Astrocyte of the hippocampus (primary cell): Measurements from ENCODE around the gene VAPB.

Experiments used
- DNase-seq: peaks from one replicate; pipeline ENCODE4 v3.0.0; 2011; ENCODE audit warnings: low read depth, low spot score

Gene VAPB

GRCh38 chr20:58435237-58435636 lies 46.2 kb downstream of the VAPB start:
- no peak for DNase-seq

GRCh38 chr20:58436868-58437645 lies 48.0 kb downstream of the VAPB start:
- DNase-seq = no peak

DNA sequence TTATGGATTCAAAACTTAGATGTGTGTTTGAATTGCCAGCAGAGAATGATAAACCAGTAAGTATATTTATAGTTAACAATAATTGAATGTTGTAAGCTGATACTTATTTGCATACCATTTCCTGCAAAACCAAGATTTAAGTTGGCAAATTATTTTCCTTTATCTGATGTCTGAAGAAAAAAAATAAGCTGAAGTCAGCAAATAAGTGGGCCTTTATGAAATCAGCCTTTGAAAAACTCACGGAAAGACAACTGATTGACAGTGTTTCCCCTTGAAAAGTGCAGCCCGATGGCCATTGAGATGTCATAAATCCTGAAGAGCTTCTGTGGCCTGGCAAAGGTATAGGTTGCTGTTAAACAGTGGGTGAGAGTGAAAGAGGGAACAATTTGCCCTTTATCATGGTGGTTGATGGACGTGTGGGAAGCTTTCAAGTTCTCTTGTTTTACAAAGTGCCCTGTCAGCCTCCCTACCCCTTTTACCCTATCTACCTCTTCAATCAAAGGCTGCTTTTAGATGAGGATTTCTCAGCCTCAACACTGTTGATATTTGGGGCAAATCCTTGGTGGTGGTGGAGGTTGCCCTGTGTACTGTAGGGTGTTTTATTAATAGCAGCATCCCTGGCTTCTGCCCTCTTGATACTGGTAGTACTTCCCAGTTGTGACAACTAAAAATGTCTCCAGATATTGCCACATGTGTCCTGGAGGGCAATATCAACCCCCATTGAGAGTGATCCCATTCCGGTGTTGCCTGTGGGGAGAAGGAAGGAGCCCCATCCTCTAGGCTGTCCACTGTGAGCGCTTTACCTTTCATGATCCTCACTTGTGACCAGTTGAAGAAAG lies 50.2 kb downstream of the VAPB start:
- no peak for DNase-seq

DNA sequence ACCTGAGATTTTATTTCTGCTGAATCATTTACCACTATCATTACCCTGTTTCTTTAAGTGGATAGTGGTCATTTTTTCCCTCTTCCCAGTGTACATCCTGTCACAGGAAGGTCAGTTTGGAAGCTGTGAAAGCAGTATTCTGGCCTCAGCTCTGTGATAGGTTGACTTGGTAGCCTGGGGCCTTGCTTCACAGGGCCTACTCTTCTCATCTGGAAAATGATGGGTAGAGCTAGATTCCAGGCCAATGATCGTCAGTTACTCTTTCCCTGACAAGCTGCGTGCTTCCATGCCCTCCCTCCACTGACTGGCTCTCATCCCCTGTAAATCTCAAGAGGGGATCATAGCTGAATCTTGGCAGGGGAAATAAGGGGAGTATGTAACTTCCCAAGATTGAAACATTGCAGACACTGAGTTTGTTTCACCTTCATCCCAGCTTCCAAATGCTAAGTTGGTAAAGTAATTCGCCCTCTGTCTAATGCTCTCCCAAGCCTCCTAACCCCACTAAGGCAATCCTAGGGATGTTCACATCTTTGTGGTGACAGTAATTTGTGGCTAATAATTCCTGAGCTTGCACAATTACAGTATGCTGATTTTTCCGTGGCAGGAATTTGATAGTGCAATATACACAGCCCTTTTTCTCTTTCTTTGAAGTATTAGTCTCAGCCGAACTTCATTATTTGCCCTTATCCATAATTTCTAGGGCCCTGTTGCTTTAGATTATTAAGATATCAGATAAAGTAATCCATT lies 51.2 kb downstream of the VAPB start:
- no peak for DNase-seq

DNA sequence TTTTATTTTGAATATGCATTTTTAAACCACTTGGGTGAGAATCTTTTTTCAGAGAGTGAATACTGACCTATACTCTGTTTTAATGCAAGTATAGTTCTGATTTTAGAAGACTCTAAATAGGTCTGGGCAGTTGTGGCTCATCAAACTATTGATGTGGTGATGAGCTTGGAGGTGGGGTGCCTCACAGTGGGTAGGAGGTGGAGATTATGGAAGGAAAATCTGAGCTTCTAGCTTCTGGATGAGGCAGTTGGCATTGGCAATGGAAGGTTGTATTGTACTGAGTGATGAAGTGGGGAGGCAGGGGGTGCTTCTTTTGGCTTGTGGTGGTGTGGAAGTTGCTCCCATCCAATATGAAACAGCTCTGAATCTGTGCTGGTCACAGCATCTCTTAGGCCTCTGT lies 52.7 kb downstream of the VAPB start:
- DNase-seq = no peak

DNA sequence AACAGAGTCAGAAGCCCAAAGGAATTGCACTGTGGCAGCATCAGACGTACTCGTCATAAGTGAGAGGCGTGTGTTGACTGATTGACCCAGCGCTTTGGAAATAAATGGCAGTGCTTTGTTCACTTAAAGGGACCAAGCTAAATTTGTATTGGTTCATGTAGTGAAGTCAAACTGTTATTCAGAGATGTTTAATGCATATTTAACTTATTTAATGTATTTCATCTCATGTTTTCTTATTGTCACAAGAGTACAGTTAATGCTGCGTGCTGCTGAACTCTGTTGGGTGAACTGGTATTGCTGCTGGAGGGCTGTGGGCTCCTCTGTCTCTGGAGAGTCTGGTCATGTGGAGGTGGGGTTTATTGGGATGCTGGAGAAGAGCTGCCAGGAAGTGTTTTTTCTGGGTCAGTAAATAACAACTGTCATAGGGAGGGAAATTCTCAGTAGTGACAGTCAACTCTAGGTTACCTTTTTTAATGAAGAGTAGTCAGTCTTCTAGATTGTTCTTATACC lies 55.8 kb downstream of the VAPB start:
- DNase-seq = no peak

GRCh38 chr20:58446264-58446959 lies 57.4 kb downstream of the VAPB start:
- no peak for DNase-seq

- DNase-seq = no peak
Observed at GRCh38 chr20:58446960-58447265, 57.9 kb downstream of the VAPB start.

- DNase-seq = peak; percentile 77
Observed at GRCh38 chr20:58447511-58448391, 58.7 kb downstream of the VAPB start.

GRCh38 chr20:58448958-58449357 lies 59.9 kb downstream of the VAPB start:
- DNase-seq = no peak

DNA sequence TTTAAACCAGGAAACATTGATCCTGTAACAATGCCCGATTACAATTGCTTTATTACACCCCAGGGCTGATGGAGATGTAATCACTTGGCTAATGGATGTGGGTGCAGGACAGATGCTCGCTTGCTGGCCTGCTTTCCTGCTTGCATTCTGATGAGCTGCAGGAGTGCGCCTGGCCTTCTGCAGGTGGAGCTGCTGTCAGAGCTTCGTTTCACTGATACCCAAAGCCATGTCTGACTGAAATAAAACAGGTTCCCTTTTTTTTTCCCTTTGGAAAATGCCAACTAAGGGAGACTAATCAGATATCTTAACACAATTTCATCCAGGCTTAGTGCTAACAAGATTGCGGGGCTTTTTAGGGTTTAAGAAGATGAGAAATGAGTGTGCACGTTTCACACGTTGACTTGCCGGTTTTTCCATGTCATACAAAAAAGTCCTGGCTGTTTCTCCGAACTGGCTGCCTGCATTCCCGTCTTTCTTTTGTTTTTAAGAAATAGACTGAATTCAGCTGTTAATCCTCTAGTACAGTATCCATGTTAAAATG lies 60.7 kb downstream of the VAPB start:
- DNase-seq = no peak

DNA sequence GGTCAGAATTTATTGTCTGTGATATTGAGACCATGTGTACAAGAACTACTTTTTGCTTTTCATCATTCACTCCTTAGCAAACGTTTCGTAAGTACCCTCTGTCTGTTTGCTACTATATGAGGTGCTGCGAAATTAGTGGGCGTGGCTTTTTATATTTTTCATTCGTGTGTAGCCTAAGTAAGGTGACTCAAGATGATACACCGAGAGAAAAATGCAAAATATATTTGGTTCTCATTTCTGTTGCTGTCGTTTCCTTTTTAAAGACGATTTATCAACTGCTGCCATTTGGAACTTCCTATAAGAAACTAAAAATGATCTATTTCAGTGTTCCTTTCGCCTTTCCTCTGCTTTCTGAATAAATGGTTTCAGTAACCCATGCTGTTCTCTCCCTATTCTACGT lies 61.2 kb downstream of the VAPB start:
- no peak for DNase-seq

DNA sequence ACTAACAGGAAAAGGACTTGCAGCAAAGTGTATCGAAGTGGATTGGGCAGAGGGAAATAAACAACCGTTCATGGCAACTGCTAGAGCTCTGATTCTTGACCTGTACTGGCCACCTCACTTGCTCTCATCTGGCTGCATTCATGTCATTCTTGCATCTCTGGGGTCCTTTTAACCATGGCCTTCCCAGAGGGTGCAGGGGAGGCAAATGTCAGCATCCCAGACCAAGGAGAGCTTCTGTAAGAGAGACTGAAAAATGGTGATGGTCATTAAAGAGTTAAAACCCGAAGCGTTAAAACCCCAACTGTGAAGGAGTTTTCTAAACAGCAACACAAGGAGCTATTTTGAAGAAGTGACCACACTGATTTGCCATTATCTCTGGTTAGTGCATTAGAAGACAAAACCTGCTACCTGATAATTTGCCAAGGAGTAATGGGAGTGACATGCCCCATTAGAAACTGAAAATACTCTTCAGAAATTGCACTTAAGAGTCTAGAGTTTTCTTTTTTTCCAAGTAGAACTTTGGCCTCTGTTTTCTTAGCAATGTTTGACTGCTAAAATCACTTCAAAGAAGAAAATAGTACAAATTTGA lies 63.7 kb downstream of the VAPB start:
- no peak for DNase-seq

- DNase-seq = no peak
Observed at GRCh38 chr20:58453391-58453790, 64.4 kb downstream of the VAPB start.

- no peak for DNase-seq
Observed at GRCh38 chr20:58454460-58454859, 65.4 kb downstream of the VAPB start.

- DNase-seq = peak; percentile 92
Observed at GRCh38 chr20:58457083-58457695, 68.2 kb downstream of the VAPB start.

DNA sequence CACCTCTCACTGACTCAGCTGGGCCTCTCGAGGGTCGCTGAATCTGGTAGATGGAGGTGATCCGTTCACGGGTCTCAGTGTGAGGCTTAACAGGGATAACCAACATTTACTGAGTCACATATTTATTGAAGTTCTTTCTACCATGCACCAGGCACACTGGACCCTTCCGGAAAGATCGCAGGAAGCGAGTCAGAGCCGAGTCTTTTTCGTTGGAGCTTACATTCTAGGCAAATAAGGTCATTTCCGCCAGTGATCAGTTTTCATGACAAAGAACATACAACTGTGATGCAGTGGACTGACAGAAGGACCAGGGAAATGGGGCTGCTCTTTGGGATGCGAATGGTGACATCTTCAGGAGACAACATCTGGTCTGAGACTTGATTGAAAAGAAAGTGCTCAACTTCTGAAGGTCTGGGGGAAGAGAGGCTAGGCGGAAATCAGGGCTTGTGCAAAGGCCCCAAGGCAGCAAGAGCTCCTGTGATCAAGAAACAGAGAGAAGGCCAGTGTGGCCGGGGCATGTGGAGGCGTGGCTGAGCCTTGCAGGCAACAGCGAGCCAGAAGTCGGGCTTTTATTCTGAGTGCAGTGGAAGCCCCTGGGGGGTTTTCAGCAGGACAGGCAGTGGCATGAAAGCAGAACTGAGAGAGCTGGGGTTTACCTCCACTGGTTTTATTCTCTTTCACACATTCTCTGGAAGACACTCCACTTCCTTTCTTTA lies 69.5 kb downstream of the VAPB start:
- no peak for DNase-seq

DNA sequence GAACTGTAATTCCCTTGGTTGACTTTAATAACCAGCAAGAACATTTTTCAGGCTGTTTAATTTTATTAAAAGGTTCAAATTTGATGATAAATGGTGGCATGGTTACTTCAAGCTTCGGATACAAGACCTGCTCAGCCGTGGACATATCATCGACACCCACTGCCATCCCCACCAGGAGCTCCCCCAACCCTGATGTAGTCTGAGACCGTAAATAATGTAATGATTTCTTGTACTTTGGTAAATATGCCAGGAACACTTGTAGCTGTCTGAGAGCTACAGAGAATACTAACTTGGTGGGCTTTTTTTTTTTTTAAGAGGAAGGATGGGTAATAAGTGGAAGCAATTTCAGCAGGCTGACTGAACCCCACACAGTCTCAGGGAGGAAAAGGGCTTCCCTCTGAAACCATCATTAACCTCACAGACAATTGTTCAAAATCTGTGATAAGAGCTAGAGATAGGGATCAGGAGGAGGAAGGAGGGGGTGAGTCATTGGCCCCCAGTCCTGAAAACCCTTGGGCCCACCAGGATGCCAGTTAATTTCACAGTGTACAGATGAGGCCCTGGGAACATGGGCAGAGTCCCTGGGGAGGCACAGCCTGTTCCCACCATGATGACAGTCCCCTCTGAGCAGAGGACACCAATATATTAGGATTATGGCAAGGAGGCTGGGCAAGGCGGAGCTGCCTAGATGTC lies 70.2 kb downstream of the VAPB start:
- no peak for DNase-seq
